SHP77 treated with DMSO at 0.1 percent for 48 hours (cell line): ENCODE measurements around the gene CYTH1.
"Not testable (repeated sequence)": the region's sequence is repeated elsewhere in the genome, so short reads cannot be mapped to it uniquely, and the experiment has no call there.

ENCODE experiments used
- DNase-seq: peaks from one replicate; lab custom pipeline; 2025; lab: John Stamatoyannopoulos, UW

The CYTH1 gene

DNA sequence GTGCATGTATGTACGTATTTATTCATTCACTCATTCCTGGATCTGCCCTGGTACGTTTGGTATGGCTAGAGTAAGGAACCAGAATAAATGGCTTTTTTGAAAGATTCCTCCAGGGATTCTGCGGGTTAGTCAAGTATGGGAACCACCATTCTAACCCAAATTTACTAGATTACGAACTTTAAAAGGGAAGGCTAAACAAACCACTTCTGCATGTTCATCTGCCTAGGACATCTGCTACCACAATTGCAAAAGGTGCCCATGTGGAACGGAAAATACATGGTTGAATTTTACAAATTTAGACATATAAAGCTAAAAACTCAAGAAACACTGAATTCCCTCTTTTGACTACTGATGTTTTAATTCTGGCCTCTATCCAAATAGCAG is 22.1 kb downstream of the CYTH1 start:
- DNase-seq: no peak

DNA sequence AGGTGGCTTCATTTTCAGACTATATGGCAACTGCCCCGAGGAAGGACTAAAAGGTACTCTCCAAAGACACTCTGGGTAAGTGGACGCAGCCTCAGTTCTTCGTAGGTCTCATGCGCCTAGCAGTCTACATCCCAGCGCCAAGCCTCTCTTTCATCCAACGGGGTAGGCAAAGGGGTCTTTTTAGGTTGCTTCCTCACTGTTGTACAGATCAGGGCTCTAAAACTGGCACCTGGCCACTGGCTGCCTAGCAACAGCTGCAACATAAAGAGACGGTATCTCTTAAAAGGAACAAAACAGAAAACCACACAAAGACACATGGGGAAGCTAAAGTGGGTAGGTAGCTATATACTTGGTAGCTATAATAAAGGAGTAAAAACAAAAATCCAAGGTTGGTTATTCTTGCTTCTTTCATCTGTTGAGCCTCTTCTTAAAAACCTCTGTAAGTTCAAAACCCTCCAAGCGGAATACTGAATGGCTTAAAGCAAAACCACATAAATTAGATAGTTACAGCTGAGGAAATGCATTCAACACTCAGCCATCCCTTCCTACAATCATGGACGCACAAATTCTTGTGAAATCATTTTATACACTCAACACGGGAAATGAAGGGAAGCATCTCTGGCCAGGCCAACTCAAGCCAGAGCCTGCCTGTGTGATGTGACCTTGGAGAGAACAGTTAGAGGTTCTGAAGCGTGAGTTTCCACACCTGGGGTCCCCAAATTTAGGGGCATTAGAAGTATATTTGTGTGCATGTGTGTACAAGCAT is 22.7 kb downstream of the CYTH1 start:
- DNase-seq: no peak

DNA sequence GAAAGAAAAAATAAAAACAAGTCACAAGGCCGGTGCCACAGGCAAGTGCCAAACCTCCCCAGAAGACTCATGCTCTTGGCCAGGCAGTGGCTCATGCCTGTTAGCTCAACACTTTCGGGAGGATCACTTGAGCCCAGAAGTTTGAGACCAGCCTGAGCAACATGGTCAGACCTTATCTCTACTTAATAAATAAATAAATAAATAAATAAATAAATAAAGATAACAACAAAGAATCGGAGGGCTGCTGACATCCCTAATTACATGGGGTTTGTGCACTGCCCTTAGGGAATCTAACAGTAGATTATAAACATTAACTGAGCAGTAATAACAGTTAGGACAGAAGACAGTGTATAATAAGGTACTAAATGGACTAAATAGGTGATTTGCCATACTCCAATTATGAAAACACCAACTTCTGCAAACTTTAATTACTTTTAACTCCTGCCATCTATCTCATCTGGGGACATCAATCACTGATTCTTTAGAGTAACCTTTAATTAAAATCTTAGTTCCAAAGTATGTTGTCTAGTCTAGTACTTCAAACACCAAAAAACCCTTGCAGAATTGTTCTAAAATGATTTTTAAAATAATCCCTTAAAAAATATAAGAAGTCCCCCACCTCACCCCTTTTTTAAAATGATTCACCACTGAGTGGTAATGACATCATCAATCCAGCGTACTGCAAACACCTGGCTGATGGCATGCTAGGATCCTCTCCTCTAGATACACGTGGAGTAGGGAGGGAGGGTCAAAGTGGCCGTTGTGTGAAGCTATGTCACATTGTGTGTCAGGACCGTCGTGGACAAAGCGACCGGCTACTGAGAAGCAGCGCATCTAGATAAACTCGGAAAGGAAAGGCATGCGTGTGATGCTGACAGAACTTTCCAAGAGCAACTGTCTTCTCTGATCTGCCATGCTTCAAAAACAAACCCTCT is 28.5 kb downstream of the CYTH1 start:
- DNase-seq: no peak

DNA sequence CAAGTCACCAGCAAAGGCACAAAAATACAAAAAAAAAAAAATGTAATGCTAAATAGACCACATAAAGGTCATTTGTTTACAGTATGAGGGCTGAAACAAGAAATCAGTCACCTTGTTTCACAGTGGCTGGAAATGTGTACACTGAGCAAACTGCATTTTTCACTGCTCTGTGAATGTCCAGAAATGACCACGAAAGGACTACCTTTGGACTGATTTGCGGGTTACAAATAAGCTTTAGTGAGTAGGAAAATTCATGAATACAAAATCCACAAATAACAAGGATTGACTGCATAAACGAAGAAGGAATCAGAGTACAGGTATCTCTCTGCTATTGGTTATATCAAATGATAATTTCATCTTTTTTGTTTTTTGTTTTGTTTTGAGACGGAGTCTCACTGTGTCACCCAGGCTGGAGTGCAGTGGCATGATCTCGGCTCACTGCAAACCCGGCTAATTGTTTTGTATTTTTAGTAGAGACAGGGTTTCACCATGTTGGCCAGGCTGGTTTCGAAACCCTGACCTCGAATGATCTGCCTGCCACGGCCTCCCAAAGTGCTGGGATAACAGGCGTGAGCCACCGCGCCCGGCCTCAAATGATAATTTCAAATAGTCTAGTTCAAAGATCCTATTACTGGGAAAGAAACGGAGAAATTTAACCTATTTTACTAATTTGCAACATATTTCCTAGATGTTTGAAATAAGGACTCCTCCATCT is 30.5 kb downstream of the CYTH1 start:
- no peak for DNase-seq

DNA sequence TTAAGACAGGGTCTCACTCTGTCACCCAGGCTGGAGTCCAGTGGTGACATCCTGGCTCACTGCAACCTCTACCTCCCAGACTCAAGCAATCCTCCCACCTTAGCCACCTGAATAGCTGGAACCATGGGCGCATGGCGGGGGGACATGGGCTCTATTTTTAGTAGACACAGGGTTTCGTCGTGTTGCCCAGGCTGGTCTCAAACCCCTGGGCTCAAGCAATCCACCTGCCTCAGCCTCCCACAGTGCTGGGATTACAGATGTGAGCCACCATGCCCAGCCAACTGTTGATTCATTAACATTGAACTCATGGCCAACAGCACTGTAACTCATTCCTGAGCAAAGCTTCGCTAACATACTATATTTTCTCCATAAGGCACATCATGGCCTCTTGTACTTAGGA is 31.1 kb downstream of the CYTH1 start:
- not testable (repeated sequence) for DNase-seq

DNA sequence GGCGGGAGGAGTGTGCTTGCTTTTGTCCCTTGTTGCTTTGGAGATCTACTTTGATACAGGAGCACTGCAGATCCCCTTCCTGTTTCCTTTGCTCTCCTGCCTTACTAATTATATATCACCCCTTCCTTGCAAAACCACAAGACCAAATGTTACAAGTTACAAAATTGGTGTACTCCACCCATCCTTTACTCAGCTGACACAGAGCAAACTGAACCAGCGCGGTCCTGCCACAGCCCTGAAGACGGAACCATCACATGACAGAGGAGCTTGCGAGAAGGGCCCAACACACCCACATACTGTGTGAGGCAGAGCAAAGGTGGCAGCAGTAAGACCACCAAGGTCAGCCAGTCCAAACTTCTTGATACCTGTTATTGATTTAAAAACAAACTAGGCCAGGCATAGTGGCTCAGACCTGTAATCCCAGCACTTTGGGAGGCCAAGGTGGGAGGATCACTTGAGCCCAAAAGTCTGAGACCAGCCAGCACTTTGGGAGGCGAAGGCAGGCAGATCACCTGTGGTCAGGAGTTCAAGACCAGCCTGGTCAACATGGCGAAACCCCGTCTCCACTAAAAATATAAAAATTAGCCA is 33.2 kb downstream of the CYTH1 start:
- no peak for DNase-seq

DNA sequence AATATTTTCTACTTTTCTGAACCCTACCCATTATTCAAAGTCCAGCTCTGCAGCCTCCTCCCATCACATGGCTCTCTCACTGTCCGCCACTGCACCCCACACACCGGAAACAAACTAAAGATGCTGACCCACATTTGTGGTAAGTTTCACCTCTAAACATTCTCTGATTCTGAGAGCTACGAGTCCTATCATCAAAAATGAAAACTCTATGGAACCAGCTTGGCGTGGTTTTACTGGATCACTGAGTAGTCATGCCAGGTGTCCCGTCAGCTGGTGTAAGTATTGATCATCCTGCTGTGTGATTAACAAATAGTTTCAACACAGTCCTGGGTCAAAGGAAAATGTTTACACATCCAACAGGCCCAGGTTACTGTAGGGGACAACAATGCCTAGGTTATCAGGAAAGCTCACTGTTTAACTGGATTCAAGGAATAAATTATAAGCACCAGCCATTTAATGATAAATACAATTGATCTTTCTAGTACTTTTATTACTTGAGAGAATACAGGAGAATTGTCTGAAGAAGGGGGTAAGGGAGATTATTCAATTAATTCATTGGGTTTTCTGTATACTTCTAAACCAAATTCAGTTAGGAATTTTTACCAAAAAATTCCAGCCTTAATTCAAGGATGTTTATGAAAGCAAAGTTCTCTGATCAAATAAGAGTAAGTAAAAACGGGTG is 33.9 kb downstream of the CYTH1 start:
- no peak for DNase-seq

DNA sequence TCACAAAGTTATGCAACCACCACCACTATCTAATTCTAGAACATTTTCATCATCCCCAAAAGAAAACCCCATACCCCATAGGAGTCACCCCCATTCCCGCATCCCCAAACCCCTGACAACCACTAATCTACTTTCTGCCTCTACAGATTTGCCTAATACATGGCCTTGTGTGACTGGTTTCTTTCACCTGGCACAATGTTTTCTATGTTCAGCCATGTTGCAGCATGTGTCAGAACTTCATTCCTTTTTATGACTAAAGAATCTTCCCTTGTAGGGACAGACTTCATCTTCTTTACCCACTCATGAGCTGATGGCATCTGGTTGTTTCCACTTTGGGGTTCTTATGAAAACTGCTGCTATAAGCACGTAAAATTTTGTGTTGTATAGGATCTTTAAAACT is 34.6 kb downstream of the CYTH1 start:
- no peak for DNase-seq

DNA sequence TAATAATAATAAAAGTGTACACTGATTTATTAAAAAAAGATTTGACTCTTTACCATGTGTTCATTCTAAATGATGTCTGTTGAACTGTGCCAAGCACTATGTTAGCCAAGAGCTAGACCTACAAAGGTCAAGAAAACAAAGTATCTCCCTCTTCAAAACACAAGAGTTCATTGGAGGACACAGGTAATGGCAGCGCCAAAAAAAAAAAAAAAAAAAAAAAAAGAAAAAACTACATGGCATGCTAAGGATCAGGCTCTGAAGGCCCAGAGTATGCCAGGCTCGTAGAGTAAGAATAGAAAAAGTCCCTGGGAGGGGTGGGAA is 35.2 kb downstream of the CYTH1 start:
- DNase-seq: no peak

DNA sequence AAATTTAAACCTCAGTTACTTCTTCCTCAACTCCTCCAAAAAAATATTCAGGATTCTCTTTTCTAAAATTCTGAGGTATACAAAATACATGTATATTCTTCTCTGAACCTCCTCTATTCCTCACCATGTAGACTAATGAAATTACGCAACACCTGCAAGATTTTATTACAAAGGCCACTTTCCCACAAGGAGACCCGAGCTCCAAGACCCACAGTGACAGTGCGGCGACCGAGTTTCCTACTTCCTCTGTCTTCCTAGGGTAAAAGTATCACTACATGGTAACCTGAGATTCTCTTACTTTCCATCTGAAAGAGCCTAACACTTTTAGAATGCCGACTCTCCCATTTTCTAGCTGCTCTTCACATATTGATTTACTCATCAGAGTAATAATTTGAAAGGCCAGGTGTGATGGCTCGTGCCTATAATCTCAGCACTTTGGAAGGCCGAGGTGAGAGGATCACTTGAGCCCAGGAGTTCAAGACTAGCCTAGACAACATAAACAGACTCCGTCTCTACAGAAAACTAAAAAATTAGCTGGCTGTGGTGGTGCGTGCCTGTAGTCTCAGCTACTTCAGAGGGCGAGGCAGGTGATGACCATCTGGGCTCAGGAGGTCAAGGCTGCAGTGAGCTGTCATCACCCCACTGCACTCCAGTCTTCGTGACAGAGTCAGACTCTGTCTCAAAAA is 35.7 kb downstream of the CYTH1 start:
- no peak for DNase-seq

DNA sequence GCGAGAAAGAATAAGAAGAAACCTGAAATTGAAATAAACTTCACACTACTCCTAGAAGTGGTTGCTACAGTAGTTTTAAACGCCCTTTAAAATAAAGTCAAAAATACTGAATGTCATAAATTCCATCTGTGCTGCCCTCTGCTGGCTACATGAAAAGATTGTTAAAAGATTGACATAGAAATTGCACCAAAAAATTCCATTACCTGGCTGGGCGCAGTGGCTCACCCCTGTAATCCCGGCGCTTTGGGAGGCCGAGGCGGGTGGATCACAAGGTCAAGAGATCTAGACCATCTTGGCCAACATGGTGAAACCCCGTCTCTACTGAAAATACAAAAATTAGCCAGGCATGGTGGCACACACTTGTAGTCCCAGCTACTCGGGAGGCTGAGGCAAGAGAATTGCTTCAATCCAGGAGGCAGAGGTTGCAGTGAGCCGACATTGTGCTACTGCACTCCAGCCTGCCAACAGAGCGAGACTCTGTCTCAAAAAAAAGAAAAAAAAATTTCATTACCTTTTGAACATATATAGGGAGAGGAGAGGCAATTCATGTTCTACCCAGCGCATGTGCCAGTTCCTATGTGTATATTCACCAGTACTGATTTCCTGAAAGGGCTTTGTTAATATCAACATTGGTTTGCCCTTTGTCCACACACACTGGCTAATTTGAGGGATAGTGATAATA is 36.5 kb downstream of the CYTH1 start:
- no peak for DNase-seq

DNA sequence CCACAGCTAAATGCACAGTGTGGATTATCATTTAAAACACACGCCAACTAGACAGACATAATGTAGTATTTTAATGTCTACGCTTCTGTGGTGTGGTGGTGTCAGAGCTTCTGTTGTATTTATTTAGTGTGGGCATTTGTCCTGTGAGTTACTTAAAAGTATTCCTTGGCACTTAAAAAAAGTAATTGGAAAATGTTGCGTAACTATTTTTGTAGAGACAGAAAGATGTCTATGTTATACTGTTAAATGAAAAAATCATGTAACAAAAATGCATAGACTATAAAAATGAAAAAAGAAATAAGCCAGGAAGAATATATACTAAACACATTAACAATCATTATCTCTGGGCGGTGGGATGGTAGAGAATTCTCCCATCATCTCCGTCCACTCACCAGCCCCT is 39.2 kb downstream of the CYTH1 start:
- no peak for DNase-seq

DNA sequence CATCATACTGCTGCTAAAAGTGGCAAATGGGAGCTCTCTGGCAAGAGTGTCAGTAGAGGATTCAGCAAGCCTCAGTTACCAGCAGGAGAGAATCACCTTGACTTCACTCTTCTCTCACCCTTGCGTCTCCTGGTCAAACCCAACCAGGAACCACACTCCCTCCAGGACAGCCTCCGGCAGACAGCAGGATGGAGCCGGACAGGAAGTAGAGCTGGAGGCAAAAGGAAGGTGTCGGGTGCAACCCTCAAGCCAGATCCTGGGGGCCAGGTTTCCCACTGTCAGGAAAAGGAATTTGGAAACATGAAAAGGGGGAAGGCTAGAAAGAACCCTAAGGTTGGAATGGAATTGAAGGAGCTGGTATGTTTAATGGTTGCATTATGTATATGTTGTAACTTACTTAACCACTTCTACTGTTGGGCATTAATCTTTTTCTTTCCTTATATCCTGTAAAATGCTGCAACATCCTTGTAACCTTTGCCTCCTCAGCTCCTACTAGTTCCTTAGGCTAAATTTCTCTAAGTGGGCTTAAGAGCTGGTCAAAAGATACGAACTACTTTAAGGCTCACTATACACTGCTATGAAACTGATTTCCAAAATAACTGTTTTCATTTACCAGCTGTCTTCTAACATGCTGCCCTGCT is 40.3 kb downstream of the CYTH1 start:
- no peak for DNase-seq

DNA sequence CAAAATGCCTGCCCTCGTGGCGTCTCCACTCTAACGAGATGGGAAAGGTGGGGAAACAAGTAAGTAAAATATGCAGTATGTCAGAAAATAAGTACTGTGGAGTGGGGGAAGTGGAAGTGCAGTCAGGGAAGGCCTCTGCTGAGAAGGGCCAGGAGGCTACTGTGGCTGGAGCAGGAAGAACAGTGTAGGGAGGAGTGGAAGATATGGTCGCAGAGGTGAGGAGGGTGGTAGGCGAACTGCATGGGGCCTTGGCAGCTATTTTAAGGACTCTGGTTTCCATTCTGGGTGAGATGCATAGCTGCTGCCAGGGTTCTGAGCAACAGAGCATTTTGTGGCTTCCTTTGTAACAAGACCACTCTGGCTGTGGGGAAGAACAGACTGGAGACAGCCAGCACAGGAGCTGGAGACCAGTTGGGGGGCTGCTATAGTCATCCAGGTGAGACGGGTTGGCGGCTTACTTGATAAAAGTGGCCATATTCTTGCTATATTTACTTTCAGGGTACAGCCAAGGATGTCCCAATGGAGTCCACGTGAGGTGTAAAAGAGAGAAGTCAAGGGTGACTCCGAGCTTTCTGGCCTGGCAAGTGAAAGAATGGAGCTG is 42.6 kb downstream of the CYTH1 start:
- no peak for DNase-seq

DNA sequence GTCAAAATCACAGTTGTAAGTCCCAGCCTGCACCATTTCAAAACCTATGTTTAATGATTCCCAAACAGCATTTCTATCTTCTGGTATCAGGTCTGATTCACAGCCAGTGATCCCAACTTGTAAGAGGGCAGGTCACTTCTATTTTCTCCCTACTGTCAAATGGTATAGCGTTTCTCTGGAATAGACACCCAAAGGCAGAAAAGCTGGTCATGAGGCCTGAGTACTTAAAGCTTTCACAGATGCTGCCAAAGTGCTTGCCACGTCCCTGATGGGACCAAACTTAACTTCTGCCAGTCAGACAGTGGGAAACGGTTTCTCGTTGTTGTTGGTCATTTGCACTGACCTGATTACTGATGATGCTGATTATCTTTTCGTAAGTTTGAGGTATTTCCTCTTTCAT is 43.4 kb downstream of the CYTH1 start:
- no peak for DNase-seq

DNA sequence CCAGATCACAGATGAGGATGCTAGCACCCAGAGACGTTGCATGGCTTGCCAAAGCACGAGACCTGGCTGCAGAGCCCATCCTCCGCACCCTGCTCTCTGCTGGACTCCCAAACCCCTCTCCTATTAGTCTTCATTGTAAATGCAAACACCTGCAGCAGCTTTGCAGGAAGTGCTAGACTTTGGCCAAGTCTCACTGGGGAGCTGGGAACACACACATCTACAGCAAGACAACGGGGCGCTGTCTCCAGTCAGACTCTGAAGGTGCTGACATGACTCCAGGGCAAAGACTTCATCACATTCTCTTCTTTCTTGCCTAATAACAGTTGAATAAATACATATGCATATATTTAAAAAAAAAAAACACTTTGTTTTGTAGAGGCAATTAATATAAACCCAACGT is 43.8 kb downstream of the CYTH1 start:
- DNase-seq: no peak

DNA sequence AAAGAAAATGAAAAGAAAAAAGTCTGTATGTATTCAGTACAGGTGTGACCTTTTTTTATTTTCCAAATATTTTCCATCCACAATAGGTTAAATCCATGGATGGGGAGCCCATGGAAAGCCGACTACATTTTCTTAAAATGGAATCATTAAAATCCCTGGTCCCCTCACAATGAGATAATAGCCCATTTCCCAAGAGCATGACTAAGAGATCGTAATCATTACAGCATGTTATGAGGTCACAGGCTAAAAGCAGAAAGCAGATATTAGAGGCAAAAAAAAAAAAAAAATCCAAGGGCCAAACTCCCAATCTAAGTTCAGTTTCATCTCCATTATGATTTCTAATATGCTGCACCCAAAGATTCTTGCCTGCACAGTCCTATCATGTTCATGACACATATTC is 44.7 kb downstream of the CYTH1 start:
- no peak for DNase-seq

DNA sequence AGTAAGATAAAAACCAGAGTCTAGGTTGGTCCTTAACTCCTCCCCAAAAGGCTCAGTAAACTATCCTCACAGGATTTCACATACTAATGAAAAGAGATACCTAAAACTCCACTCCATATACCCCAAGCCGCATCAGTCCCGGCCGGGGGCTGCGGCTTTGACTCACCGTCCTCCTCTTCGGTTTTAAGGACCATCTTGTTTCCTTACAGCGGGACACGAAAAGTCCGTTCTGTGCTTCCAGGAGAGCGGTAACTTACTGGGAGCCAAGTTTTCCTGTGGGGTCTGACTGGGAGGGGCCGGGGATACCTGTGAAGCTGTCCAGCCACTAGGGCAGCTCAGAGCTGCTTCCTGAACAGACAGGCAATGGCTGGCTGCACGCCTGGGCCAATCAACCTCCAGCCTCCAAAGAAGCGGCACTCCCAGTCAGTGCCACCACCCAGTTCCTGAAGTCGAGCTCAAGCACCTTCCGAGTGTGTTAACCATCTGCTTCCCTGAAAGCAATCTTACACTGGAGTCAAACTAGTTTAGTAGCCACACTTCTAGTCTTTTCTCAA is 45.5 kb downstream of the CYTH1 start:
- DNase-seq: no peak

DNA sequence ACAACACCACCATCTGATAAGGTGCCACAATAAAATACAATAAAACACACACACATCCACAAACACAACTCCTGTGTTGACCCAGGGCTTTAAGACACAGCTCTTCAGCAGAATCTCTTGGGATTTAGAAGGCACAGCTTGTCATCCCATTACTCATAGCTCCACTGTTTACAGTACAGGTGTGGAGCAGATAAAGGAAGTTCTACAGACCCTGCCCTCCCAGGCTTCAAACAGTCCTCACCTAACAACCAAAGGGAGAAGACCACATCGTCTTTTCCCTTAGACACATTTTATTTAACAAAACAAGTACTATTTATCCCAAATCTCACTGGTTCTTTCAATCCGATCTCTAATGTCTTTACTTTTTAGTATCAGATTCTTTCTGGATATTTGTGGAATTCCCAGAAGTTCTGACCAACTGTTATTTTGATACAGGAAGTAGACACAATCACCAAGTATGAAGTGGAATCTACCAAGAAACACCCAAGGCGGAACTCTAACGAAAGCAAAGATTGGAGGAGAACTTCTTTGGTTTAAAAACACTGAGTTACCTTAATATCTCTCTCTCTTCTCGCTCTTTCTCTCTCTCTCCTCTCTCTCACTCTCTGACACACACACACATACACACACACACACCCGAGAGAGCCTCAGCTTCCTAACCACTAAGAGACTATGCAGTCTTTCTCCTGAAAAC is 46.1 kb downstream of the CYTH1 start:
- no peak for DNase-seq
